Sciatic nerve (tissue), 2 donors: Measurements from ENCODE around the gene CCDC85C. TPM values are rescaled to one million over a fixed set of nuclear protein-coding genes. Genes with fewer than 3 reads are reported as not detected.

Experiments used
- ATAC-seq: fragments of 200-7000 bp; cut with Tn5 transposase; one replicate; pipeline ENCODE4 v1.9.1; 2020; ENCODE audit warnings: mild to moderate bottlenecking, moderate library complexity
- DNase-seq: peaks from one replicate; pipeline ENCODE4 v3.0.0-alpha.2; 2020; ENCODE audit warnings: low spot score
- intact Hi-C: fragments of 100-400 bp; cut with DNase I; formaldehyde crosslinking; loops from one replicate; pipeline ENCODE4 v1.14.2; 2022
- total RNA-seq: library from RNA; stranded (reverse); fragmentation: NEBNext Ultra II Directional; extraction: Animal tissue kit (Norgen Biotek cat#: 25700); gene quantifications from one replicate; pipeline ENCODE4 v1.2.1, GENCODE V29; 2021
- donor health status: DM: no; HTN: no; CAD: no.
- donor health status: DM: no; HTN: no; CAD: no.

Gene CCDC85C
- total RNA-seq, 1 donor from 2014 or later: 9.0 TPM

DNA sequence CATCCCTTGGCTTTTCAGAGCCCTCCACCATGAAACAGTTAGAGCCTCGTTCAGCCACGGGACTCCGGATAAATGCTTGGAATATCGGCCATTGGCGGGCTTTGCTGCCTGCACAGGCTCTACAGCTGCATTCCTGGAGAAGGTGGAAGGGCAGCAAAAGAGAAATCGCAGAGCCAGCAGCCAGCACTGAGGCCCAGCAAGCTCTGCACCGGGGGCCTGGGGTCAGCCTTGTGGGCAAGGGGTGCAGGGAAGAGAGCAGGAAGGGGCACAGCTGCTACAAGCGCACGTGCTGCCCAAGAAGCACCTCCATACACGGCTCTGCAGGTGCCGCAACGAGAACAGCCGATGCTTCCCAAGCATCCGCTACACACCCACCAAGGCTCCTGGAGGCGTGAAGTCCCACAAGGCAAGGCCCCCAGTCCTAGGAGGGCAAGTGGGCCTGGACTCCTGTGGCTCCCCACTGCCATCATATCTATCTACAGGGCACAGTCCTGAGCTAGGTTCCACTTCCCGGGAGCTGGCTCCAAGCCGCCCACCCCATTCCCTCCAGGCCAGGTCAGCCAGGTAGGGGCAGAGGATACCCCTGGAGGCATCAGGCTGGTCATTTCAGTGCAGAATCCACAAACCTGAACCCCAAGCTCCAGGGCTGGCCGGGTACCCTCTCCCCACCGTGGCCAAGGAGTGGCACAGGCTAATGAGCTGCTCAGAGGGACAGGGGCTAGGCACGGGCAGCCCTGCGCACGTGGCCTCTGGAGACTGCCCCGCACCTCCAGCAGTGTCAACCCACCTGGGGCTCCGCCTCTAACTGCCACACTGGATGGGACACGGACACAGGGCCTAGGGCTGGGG, 82.6 kb downstream of the CCDC85C start:
- intact Hi-C loops: loop anchor here (5.0 kb wide), 1 partner anchor 106 kb away; no protein-coding TSS in a partner anchor
- ATAC-seq (no peak), DNase-seq (no peak)

DNA sequence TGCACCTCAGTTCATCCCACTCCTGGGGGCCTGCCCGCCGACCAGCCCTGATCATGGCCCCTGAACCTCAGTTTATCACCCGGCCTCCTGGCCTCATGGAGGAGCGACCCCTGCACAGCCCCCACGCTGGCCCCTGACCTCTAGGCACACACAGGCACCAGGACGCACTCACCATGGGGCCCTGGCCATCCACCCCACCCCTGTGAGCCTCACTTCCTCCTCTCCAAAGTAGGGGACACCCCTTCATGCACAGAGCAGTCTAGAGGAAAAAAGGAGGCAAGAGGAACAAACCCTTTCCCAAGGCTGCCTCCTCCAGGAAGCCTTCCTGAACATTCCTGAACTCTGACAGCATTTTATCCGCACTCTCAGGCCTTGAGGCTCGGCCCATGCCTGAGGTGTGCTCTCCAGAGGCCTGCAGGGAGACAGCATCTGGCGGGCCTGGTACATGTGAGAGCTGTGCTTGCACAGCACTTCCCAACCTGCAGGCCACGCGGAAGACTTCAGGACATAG, 83.4 kb downstream of the CCDC85C start:
- intact Hi-C loops: loop anchor here (5.0 kb wide), 1 partner anchor 107 kb away; no protein-coding TSS in a partner anchor
- no peak for DNase-seq
- ATAC-seq: no peak

DNA sequence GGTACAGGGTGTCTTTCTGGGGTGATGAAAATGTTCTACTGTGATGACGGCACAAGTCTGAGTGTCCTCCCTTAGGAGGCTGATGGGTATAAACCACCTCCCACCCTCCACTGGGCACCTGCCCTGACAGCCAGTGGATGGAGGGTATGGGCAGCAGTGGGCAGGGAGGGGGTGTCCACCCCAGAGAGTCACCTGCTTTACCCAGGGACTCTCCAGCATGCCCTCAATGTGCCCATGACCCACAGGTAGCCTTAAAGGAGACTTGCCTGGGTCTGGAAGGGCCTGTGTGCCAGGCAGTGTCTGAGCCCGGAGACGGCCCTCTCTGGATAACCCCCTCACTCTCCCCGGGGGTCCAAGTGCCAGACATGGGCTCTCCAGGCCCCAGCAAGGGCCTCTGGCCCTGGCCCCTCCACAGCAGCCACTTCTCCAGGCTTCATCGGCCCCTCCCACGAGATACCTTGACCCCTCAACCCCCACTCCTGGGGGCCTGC, 84.0 kb downstream of the CCDC85C start:
- intact Hi-C loops: loop anchor here (5.0 kb wide), 1 partner anchor 107 kb away; no protein-coding TSS in a partner anchor
- ATAC-seq: no peak
- DNase-seq: peak; percentile 37

DNA sequence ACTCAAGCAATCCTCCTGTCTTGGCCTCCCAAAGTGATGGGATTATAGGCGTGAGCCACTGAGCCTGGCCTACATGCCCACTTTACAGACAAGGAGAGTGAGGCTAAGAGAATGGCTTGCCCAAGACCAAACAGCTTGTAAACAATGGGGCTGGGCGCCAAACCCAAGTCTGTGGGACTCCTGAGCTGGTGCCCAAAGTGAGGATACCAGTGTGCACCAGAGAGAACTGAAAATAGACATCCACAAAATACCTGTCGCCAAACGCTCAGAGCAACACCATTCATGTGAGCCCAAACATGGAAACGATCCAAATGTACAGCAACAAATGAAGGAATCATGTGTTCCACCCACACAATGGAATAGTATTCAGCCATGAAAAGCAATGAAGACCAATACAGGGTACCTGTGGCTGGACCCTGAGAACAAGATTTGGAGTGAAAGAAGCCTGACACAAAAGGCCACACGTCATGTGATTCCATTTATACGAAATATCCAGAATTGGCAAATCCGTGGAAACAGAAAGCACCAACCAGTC, 84.6 kb downstream of the CCDC85C start:
- intact Hi-C loops: no loop called here
- DNase-seq: no peak
- ATAC-seq: no peak

DNA sequence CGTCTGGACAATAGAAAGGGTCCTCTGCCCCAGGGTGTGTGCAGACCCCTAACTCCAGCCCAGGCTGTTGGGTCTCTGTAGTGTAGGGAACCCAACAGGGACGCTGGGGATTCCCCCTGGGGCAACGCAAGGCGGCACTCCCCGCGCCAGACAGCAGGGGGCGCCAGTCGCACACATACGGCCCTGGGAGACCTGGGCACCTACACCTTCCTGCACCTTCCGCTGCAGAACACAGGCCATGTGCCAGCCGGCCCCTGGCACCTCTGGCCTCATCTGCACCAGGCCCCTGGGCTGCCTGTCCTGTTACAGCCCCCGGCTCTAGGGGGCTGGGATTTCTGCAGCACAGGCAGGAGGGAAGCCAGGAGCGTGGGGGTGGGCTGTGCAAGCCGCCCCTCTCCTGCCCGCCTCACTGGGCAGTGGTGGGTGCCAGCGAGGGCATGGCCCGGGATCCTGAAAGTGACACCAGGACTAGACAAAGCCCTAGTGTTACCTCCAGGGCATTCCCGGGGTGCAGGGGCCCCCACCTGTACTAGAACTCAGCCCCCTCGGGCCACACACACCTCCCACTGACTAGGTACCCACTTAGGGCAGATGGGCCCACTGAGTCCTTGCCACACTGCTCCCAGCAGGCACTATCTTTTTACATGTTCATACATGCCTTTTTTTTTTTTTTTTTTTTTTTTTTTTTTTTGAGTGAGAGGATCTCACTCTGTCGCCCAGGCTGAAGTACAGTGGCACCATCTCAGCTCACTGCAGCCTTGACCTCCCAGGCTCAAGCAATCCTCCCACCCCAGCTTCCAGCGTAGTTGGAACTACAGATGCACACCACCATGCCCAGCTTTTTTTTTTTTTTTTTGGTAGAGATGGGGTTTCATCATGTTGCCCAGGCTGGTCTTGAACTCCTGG, 85.3 kb downstream of the CCDC85C start:
- peak; percentile 49 for ATAC-seq
- intact Hi-C loops: no loop called here
- DNase-seq: peak; percentile 85

DNA sequence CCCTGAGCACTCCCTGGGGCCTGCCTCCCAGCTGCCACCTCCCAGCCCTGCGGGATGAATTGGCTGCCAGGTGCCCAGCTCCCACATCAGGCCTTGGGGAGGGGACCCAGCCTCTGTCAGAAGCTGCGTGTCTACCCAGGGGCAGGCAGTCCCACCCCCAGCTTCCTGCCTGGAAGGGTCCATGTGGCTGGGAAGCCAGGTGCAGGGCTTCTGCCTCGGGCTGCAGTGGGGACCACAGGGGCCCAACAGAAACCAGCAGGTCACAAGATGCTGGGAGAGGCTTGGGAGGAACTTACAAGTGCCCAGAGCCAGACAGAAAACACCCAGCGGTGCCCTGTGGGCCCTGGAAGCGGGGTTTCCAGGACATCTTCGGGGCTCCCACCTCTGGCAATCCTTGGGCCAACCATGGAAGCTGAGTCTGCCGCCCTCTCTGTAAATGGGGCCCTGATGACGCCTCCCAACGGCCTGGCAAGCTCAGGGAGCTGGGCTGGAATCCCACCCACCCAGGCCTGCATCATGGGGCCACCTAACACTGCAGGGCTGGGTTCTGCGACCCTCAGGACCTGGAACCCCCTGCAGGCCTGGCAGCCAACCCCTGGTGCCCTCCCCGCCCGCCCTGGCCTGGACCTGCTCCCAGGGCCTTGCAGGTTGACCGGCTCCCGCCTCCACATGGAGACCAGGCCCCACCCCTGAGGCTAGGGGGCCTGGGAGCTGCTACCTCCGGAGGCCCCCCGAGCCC, 86.2 kb downstream of the CCDC85C start:
- intact Hi-C loops: no loop called here
- ATAC-seq (no peak), DNase-seq (peak; percentile 53)

DNA sequence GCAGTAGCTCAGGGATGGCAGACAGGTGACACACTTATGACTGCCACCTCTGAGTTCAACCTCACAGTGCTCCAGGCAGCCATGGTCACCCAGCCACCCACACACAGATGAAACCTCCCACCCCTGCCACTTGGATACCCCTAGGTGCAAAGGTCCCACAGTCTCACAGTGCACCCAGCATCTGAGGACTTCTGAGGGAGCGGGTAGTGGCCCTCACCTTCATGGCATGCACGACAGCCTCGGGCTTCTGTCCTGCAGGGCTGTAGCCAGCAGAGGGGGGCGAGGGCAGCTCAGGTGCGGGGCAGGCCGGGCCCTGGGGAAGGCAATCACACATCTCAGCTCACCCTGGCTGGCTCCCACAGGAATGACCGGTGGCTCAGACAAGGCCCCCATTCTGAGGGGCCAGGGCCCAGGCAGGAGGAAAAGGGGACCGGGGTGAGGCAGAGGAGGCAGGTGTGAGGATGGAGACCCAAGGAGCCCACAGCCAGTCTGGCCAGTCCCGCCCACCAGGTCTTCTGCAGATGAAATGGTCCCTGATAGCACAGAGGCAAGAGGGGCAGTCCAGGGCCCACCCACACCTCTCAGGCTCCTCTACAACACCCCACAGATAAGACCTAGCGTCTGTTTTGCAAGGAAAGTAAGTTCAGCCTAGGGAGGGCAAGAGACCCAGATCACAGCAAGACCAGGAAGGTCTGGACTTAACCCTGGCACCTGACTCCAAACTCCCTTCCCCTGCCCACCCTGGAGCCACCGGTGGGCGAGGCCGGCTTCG, 87.0 kb downstream of the CCDC85C start:
- ATAC-seq (no peak), DNase-seq (peak; percentile 57)
- intact Hi-C loops: no loop called here

DNA sequence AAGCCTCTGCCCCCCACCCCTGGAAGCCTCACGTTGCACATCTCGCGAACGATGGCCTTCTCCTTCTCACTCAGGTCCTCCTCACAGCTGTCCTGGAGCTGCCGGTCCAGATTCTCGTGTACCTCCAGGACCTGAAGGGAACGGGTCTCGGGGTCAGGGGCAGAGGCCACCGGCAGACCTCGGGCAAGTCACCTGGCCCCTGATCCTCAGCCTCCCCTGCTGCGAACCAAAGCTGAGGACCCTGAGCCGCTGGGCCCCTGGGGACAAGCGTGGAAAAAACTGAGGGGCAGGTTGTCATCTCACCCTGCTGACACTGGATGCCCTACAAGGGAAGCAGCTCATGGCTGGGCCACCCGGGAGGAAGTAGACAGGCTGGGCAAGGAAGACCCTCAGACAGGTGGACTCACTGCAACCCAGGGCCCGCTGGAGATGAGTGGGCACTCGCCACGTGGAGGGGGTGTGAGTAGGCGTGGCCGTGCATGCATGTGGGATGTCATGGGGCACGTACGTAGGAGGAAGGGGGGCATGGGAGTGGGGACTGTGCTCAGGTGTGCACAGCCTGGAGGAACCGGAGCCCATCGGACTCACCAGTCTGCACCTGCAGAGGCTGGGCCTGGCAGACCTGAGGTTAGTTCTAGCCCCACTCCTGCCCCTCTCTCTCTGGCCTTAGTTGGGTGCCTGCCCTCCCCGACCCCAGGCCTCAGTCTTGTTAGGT, 87.7 kb downstream of the CCDC85C start:
- intact Hi-C loops: no loop called here
- DNase-seq: peak; percentile 53
- ATAC-seq: no peak

DNA sequence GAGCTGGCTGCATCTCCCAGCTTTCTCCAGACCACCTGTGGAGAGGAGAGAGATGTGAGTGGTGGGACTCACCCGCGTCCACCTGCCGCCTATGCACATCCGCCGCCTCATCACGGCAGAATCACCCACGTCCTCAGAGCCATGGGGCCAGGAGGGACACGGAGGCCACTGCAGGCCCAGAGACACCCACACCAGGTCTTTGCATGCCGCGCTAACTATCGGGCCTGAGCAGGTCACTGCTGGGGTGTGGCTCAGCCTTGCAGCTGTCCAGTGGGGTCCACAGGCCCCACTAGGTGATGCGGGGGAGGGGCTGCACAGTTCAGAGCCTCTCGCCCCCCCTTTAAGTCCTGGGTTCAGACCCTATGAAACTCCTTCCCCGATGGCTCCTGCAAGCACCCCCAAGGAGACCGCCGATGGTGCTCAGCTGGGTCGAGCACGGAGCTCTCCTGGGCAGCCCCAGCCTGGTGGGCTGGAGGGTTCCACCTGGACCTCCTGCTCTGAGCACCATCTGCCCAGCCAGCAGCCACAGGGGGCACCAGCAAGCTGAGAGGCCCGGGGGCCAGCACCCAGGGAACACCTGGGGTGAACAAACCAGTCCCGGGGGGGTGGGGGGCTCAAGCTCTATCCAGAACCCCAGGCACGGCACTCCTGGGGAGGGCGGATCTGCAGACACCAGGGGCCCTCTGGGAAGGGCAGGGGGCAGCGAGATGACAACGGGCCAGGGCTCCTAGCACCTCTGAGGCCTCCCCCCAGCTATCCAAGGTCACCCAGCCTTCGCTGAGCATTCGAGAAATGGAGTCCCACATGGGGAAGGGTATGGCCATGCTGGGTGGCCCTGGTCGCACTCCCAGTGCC, 88.5 kb downstream of the CCDC85C start:
- peak; percentile 55 for DNase-seq
- intact Hi-C loops: no loop called here
- ATAC-seq: no peak

DNA sequence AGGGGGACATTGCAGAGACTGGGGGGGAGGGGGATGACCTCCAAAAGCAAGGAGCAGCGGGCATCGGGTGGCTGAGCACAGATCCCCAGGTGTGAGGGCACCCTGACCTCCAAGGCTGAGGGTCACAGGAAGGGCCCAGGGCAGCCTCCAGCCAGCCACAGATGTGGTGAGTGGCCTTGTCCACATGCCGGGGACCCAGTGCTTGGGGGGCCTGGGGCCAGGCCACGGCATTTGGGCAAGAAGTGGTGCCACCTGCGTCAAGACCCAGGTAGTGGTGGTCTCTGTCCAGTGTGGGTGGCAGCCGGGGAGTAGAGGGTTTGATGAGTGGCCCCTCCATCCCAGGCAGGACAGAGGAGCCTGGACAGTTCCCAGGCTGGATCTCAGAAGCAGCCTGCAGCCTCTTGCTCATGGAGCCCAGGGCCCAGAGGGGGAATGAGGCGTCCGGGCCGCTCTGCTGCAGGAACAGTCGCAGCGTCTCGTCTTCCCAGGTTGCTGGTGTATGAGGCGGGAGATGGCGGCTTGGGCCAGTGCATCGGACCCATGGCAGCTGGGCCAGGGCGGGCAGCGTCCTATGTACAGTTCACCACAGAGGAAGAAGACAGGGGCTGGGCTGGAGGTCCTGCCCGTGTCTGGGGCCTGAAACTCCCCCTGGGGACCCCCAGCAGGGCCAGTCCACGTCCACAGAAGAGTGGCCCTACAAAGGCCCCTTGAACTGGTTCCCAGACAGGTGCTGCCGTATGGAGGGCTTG, 89.3 kb downstream of the CCDC85C start:
- no peak for ATAC-seq
- intact Hi-C loops: no loop called here

DNA sequence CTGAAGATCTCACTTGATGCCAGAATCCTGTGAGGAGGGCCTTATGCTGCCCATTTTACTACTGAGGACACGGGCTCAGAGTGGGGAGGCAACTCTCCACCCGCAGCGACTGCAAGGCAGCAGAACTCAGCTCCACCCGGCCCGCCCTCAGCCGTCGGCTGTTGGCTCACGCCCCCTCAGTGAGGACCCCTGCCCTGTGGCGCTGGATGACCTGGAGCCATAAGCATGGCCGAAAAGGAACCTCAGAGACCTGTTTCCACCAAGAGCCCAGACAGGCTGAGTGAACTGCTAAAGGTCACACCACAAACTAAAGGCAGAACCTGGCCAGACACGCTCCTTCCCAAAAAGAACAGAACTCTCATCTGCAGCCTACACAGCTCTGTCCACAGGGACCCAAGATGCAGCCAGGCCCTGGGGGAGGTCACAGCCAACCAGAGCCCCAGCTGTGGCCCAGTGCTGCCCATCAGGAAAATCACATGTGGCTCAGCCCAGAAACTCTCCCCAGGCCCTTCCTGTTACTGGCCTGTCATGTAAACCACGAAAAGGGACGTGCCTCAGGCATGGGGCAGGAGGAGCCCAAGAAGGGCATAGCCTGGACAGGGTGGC, 90.0 kb downstream of the CCDC85C start:
- ATAC-seq (no peak), DNase-seq (peak; percentile 60)
- intact Hi-C loops: no loop called here

More for the DNA sequence above, 89.3 kb downstream of the CCDC85C start:
- DNase-seq: peak; percentile 55

DNA sequence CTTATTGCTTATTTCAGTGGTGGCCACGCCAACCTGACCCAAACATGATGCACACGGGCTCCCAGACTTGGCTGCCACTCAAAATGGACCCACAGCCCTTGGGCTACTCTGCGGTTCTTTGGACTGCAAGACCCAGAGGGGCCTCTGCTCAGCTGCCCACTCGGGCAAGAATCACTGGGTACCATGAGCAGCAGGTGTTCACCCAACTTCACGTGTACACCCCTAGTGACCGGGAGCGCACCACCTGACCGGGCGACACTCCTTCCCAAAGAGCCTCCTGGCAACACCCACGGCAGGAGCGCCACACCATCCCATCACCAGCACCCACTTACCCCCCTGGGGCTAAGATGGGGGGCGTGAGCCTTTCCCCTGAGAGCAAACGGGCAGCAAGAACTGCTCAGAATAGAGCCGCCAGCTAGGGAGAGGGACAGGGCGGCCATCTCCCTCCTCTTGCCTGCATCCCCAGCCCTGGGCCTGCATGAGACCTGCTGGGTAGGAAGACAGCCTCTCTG, 90.8 kb downstream of the CCDC85C start:
- intact Hi-C loops: no loop called here
- DNase-seq (peak; percentile 54), ATAC-seq (no peak)

DNA sequence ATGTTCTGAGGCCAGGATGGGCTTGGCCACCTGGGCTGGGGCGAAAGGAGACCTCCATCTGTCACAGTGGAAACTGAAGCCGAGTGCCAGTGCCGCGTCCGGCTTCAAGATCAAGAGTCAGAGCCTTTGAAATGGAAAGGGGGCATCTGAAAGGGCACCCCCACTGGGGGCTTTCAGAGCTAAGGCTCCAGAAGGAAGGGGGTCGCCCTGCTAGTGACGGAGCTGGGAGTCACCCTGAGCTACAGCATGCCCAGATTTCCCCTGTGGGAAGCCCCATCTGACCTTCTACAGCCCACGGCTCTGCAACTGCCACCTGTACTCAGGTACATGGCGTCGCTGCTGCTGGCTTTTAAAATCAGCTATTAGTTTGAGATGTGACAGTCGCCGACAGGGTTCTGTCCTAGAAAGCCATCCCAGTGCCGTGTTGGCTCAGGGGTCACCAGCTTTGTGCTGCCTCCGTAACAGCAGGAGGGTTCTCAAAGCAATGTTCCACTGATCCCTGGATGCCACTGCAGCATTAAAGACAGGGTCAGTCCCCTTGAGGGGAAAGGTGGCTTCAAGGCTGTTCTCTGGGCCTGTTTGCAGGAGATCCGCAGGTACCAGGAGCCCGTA, 91.3 kb downstream of the CCDC85C start:
- DNase-seq (peak; percentile 58), ATAC-seq (no peak)
- intact Hi-C loops: no loop called here

DNA sequence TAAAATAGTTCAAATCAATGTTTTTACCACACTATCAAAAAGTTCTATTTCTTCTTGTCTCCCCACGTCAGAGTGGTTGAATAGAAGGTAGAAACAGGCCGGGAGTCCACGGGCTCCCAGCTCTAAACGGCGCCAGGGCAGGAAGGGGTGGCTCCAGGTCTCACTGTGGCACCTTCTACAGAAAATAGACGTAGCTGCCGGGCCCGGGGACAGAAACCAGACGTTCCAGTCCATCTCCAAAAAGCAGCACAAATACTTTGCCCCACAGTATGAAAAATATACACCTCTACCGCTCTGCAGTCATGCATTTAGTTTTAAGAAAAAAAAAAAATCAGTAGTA, 91.9 kb downstream of the CCDC85C start:
- DNase-seq (no peak), ATAC-seq (peak; percentile 10)
- intact Hi-C loops: no loop called here
